HT-29 (cell line): ENCODE data around the gene FHIP1B. TPM values are rescaled to one million over a fixed set of nuclear protein-coding genes. Genes with fewer than 3 reads are reported as not detected.
A peak's percentile ranks its signal among the peaks of the same experiment; 100 is the strongest.

Experiments
- DNase-seq: peaks from one replicate; pipeline ENCODE4 v3.0.0-alpha.2; 2015; ENCODE audit warnings: low spot score
- total RNA-seq: library from RNA; depleted of rRNA; stranded (reverse); fragments of >200 nt; shearing (Covaris generic); gene quantifications from 2 replicates; pipeline ENCODE4 v1.2.3, GENCODE V29; 2014

FHIP1B gene
- total RNA-seq, 1 experiment from 2014 or later = 136 TPM

- DNase-seq = no peak
Measured at GRCh38 chr11:6240139-6240538, 5.7 kb upstream of the FHIP1B start.

GRCh38 chr11:6238902-6239301 lies 4.5 kb upstream of the FHIP1B start, which contains the start of gene CNGA4:
Gene CNGA4 (plus strand): TSS chr11:6239089. CDS start chr11:6239207, 118 bp downstream.
- no peak for DNase-seq

- no peak for DNase-seq
Measured at GRCh38 chr11:6237761-6238302, 3.4 kb upstream of the FHIP1B start.

- DNase-seq = no peak
Measured at GRCh38 chr11:6237266-6237665, 2.8 kb upstream of the FHIP1B start.

GRCh38 chr11:6233984-6234386 lies 451 bp downstream of the FHIP1B start:
- DNase-seq = no peak

- no peak for DNase-seq
Measured at GRCh38 chr11:6232899-6233298, 1.5 kb downstream of the FHIP1B start.

- DNase-seq = peak; percentile 74
Measured at GRCh38 chr11:6229911-6230310, 4.5 kb downstream of the FHIP1B start.

- DNase-seq = no peak
Measured at GRCh38 chr11:6228520-6228919, 5.9 kb downstream of the FHIP1B start.

- DNase-seq = peak; percentile 81
Measured at GRCh38 chr11:6225896-6226295, 8.5 kb downstream of the FHIP1B start.

- no peak for DNase-seq
Measured at GRCh38 chr11:6225024-6225423, 9.4 kb downstream of the FHIP1B start.

- no peak for DNase-seq
Measured at GRCh38 chr11:6224421-6224820, 10.0 kb downstream of the FHIP1B start.

GRCh38 chr11:6223854-6224253 lies 10.6 kb downstream of the FHIP1B start:
- no peak for DNase-seq

GRCh38 chr11:6219359-6219758 lies 15.1 kb downstream of the FHIP1B start:
- peak; percentile 83 for DNase-seq

- DNase-seq = no peak
Measured at GRCh38 chr11:6217722-6218121, 16.7 kb downstream of the FHIP1B start.

GRCh38 chr11:6216501-6216900 lies 17.9 kb downstream of the FHIP1B start:
- no peak for DNase-seq

GRCh38 chr11:6214530-6214929 lies 19.9 kb downstream of the FHIP1B start:
- DNase-seq = no peak

- DNase-seq = no peak
Measured at GRCh38 chr11:6210274-6210955, 24.0 kb downstream of the FHIP1B start.

GRCh38 chr11:6209801-6210200 lies 24.6 kb downstream of the FHIP1B start:
- DNase-seq = no peak

- DNase-seq = no peak
Measured at GRCh38 chr11:6206456-6207180, 27.8 kb downstream of the FHIP1B start.

GRCh38 chr11:6205366-6205765 lies 29.1 kb downstream of the FHIP1B start, which contains the start of gene C11orf42:
Gene C11orf42 (plus strand): TSS chr11:6205557. CDS start chr11:6205616, 59 bp downstream.
- no peak for DNase-seq

GRCh38 chr11:6204706-6205105 lies 29.7 kb downstream of the FHIP1B start:
- no peak for DNase-seq

GRCh38 chr11:6203327-6203726 lies 31.1 kb downstream of the FHIP1B start:
- DNase-seq = no peak

- no peak for DNase-seq
Measured at GRCh38 chr11:6202041-6202440, 32.4 kb downstream of the FHIP1B start.
